ENCODE data around the gene ATP6V1F. TPM values are rescaled to one million over a fixed set of nuclear protein-coding genes. Genes with fewer than 3 reads are reported as not detected.

The ATP6V1F gene
- total and polyA plus RNA-seq, 8 donors: 2.0 to 282 (median 67.7) TPM

GRCh38 chr7:128890306-128891109 lies 27.9 kb downstream of the ATP6V1F start:
- H3K4me3 ChIP-seq: peak overlapping the region; percentile 36 to 46 (median 42)
- intact Hi-C loops (cut with DNase I; ENCODE audit: low total_unique reads): no loop called here
- DNase-seq: peak; percentile 63 to 79
- H3K27ac ChIP-seq: peak overlapping the region in 1 of 5 donors; percentile 35
- TF ChIP-seq CTCF (IDR thresholded peaks at IDR 0.05) (no peak), POLR2AphosphoS5 (IDR thresholded peaks at IDR 0.05) (peak in 1 of 3 donors; percentile 15), POLR2A (IDR thresholded peaks at IDR 0.05) (no peak)
- H3K9me3 ChIP-seq: no peaks in the 10 kb centered on the region
- H3K36me3 ChIP-seq: no peaks in the 10 kb centered on the region
- WGBS, 5 donors: 18 to 33% (median 25%) methylated on average over 23 to 67 of the region's 67 CpGs
- peaks cover 9 to 27% (median 13%) of the 10 kb centered on the region in 4 donors for H3K4me1 ChIP-seq
- H3K27me3 ChIP-seq: peaks cover 0 to 55% (median 17%) of the 10 kb centered on the region in 3 donors

- 33 to 79% (median 36%) methylated on average over 6 to 41 of the region's 41 CpGs for whole genome bisulfite sequencing, 5 donors
Measured at GRCh38 chr7:128891110-128891941, 28.7 kb downstream of the ATP6V1F start.

GRCh38 chr7:128891942-128892269 lies 29.2 kb downstream of the ATP6V1F start:
- DNase-seq: no peak
- Histone ChIP-seq H3K27me3 (peaks cover 0 to 41% (median 17%) of the 10 kb centered on the region in 3 donors), H3K4me3 (no peak overlapping the region), H3K36me3 (no peaks in the 10 kb centered on the region), H3K27ac (no peak overlapping the region), H3K9me3 (no peaks in the 10 kb centered on the region), H3K4me1 (peaks cover 9 to 27% (median 13%) of the 10 kb centered on the region in 4 donors)
- WGBS, 5 donors: 77 to 90% (median 82%) methylated on average over 11 of the region's 11 CpGs
- no peak for TF ChIP-seq POLR2A (IDR thresholded peaks at IDR 0.05)
- no peak for TF ChIP-seq EP300 (IDR thresholded peaks at IDR 0.05)
- no peak for TF ChIP-seq CTCF (IDR thresholded peaks at IDR 0.05)
- no peak for TF ChIP-seq POLR2AphosphoS5 (IDR thresholded peaks at IDR 0.05)
- intact Hi-C loops (cut with DNase I; ENCODE audit: low total_unique reads): no loop called here

More at GRCh38 chr7:128891110-128891941, 28.7 kb downstream of the ATP6V1F start:
- TF ChIP-seq POLR2AphosphoS5 (IDR thresholded peaks at IDR 0.05) (no peak), EP300 (IDR thresholded peaks at IDR 0.05) (no peak), CTCF (IDR thresholded peaks at IDR 0.05) (no peak), POLR2A (IDR thresholded peaks at IDR 0.05) (no peak)
- peak overlapping the region in 1 of 5 donors; percentile 35 for H3K27ac ChIP-seq
- H3K27me3 ChIP-seq: peaks cover 0 to 46% (median 17%) of the 10 kb centered on the region in 3 donors
- H3K4me3 ChIP-seq: peak overlapping the region; percentile 36 to 46 (median 42)
- DNase-seq: peak in 1 of 2 donors; percentile 70
- H3K4me1 ChIP-seq: peaks cover 9 to 27% (median 13%) of the 10 kb centered on the region in 4 donors
- H3K9me3 ChIP-seq: no peaks in the 10 kb centered on the region
- intact Hi-C loops (cut with DNase I; ENCODE audit: low total_unique reads): no loop called here
- no peaks in the 10 kb centered on the region for H3K36me3 ChIP-seq

GRCh38 chr7:128892521-128893250 lies 30.0 kb downstream of the ATP6V1F start:
- H3K9me3 ChIP-seq: no peaks in the 10 kb centered on the region
- 68 to 72% (median 69%) methylated on average over 12 to 13 of the region's 13 CpGs for WGBS, 5 donors
- H3K27me3 ChIP-seq: peaks cover 0 to 39% (median 17%) of the 10 kb centered on the region in 3 donors
- H3K27ac ChIP-seq: no peak overlapping the region
- H3K4me3 ChIP-seq: no peak overlapping the region
- TF ChIP-seq EP300 (IDR thresholded peaks at IDR 0.05) (no peak), POLR2AphosphoS5 (IDR thresholded peaks at IDR 0.05) (no peak), CTCF (IDR thresholded peaks at IDR 0.05) (no peak), POLR2A (IDR thresholded peaks at IDR 0.05) (no peak)
- intact Hi-C loops (cut with DNase I; ENCODE audit: low total_unique reads): no loop called here
- H3K36me3 ChIP-seq: no peaks in the 10 kb centered on the region
- DNase-seq: peak in 1 of 2 donors; percentile 3
- peaks cover 9 to 27% (median 13%) of the 10 kb centered on the region in 4 donors for H3K4me1 ChIP-seq

Data from stomach (tissue), 9 donors.